Activated CD8-positive, alpha-beta memory T cell treated with anti-CD3 and anti-CD28 coated beads for 24 hours (primary cell): Measurements from ENCODE around the gene MOB3C.
"Not testable (repeated sequence)": the region's sequence is repeated elsewhere in the genome, so short reads cannot be mapped to it uniquely, and the experiment has no call there.

Experiments used
- DNase-seq: peaks from one replicate; pipeline ENCODE4 v3.0.0-alpha.2; 2020

The MOB3C gene

GRCh38 chr1:46616277-46617107 lies at the start of gene MOB3C:
TSS of gene MOB3C (minus strand) at chr1:46616811. CDS start at chr1:46613321, 3,490 bp downstream.
- DNase-seq, result peak; percentile 84

GRCh38 chr1:46665983-46666382 lies 49.4 kb upstream of the MOB3C start:
- no peak for DNase-seq

- DNase-seq, result not testable (repeated sequence)
Observed at GRCh38 chr1:46662919-46663318, 46.3 kb upstream of the MOB3C start.

DNA sequence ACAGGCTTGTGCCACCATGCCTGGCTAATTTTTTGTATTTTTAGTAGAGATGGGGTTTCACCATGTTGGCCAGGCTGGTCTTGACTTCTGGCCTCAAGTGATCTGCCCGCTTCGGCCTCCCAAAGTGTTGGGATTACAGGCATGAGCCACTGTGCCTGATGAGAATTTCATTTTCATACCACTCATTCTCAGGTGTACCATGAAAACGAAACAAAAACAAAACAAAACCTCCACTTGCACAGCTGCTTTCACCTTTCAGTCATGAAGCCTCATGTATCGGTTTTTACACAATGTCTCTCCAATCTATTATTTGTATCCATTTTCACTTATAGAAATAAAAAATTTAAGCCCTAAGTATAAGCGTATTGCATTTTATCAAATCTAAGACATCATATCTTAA lies 43.5 kb upstream of the MOB3C start:
- DNase-seq, result not testable (repeated sequence)

DNA sequence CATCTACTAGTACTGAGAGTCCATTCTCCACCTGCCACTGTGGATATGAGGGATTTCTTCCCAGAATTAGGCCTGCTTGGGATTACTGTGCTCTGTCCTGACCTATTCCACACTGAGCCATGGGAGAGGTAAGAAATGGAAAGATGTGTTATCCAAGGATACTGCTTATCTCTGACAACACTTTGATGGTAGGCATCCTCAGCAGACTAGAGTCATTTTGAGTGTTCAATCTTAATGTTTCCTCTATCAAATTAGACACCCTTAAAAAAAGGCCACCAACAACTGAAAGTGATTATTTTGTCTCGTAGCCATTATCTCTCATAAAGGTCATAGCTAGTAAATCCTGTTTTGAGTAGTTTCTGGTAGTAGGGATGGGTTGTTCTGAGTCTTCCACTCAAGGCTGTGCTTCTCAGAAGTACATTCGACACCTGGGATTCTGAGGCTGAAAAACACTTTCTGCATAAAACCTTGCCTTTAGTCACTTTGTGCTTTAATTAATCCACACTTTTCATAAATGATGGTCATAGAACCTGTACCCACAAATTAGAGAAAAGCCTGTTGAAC lies 42.8 kb upstream of the MOB3C start:
- no peak for DNase-seq

DNA sequence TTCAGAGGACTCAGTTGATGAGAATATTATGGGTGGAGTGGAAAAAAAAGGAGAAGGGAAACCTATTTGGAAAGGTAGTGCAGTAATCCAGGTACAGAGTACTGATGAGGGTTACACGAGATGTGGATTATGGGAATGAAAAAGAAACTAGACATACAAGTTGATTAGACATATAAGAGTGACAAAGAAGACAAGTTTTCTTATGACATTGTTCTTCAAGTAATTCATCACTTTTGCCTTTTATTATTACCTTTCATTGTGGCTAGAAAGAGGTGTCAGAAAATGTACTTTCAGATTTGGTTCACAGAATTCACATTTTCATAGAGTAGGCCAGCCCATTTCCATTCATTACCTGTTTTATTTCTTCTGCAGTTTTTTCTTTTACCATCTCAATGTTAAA lies 41.2 kb upstream of the MOB3C start:
- DNase-seq, result no peak

DNA sequence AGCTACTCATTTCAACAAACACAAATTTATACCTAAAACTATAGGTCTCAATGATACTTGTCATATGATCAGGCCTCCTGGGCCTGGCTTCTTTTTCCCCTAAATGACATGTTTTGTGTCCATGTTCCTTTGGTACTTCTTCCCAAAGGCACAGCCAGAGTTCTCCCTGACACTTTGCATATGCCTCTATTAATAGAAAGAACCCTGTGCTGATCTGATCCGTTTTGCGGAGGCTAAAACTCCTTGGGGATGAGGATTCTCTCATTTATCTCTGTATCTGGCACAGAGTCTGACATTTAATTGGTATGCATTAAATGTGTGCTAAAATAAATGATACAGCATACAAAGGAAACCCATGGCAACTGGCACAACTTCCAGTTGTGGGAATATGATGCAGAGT lies 40.0 kb upstream of the MOB3C start:
- no peak for DNase-seq

DNA sequence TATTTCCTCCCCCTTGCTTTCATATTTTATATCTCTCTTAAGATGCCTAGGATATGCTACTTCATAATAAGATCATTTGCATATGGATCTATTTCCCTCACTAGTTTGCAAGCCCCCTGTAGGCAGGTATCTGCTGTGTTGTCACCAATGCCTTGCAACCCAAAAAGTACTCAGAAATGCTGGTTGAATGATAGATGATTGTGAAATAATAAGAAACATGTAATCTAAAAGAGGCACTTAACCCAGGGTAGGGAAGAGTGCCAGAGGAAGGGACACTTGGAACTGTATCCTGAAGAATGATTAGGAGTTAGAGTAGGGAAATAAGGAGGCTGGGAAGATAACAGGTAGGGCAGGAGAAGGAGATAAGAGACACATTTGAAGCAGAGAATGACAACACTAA lies 39.2 kb upstream of the MOB3C start:
- DNase-seq, result no peak

DNA sequence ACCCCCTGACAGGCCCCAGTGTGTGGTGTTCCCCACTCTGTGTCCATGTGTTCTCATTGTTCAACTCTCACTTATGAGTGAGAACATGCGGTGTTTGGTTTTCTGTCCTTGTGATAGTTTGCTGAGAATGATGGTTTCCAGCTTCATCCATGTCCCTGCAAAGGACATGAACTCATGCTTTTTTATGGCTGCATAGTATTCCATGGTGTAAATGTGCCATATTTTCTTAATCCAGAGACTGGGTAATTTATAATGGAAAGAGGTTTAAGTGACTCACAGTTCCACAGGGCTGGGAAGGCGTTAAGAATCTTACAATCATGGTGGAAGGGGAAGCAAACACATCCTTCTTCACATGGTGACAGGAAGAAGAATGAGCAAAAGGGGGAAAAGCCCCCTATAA lies 38.1 kb upstream of the MOB3C start:
- not testable (repeated sequence) for DNase-seq

DNA sequence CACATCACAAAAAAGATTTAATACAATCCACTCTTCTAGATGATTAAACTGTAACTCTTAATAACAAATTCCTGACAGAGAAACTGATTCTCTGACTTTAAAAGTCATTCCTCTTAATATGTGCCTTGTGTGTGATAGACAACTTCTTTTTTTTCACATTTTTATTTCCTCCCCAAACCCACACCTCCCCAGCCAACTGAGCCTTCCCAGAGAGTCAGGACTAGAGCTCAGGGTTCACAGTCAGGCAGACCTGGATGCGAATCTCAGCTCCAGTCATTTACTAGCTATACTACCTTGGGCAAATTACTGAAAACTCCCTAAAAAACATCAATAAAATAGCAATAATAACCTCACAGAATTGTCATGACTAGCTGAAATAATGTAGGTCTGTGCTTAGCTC lies 37.4 kb upstream of the MOB3C start:
- DNase-seq, result no peak

GRCh38 chr1:46653405-46653958 lies 36.9 kb upstream of the MOB3C start:
- no peak for DNase-seq

GRCh38 chr1:46652321-46653100 lies 35.9 kb upstream of the MOB3C start:
- no peak for DNase-seq

- not testable (repeated sequence) for DNase-seq
Observed at GRCh38 chr1:46651152-46651551, 34.5 kb upstream of the MOB3C start.

- no peak for DNase-seq
Observed at GRCh38 chr1:46650491-46650890, 33.9 kb upstream of the MOB3C start.

DNA sequence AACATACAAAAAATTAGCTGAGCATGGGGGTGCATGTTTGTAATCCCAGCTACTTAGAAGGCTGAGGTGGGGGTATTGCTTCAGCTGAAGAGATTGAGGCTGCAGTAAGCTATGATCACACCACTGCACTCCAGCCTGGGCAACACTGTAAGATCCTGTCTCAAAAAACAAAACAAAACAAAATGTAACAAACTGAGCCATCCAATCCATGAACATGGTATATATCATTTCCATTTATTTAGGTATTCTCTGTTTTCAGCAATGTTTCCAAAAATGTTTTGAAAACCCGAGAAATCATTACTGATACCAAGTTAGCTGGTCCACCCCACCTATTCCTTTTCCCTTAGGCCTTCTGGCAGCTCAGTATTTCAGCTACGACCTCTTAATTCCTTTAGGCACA lies 33.2 kb upstream of the MOB3C start:
- DNase-seq, result no peak

DNA sequence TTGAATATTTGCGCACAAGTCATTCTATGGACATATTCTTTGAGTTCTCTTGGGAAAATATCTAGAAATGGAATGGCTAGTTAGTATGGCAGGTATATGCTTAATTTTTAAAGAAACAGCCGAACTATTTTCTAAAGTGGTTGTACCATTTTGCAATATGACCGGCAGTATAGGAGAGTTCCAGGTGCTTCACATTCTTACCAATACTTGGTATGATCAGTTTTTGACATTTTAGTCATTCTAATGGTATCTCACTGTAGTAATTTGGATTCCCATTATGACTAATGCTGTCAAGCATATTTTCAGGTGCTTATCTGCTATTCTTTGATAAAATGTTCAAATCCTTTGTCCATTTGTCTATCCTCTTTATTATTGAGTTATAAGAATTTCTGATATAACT lies 31.0 kb upstream of the MOB3C start:
- no peak for DNase-seq

DNA sequence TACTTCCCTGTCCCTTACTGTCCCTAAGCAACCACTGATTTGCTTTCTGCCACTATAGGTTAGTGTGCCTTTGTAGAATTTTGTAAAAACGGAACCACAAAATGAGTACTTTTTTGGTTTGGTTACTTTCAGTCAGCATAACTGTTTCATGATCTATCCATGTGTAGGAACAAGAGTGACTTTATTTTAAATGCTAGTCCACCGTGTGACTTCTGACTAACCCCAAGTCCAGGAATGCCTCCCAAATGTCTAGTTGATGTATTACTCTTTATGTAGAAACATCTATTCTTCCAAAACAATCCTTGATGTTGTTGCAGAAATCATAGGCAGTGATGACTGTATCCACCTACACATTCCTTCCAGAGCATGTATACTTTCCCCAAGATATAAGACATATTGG lies 30.2 kb upstream of the MOB3C start:
- DNase-seq, result no peak

DNA sequence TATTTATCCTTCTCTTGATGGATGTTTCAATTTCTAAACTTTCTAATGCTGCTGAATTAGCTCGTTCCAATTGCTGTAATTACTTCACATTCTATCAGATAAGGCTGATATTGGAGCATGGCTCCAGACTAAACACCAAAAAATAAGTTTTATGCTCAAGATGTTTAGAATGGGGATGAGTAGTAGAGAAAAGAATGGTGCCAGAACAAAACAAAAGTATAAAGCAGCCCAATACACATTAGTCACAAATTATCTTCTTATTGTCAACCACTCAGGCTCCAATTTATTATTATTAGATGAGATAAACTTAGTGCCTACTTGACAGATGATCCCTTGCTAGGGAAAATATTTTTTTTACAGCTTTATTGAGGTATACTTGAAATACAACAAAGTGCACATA lies 29.7 kb upstream of the MOB3C start:
- no peak for DNase-seq

DNA sequence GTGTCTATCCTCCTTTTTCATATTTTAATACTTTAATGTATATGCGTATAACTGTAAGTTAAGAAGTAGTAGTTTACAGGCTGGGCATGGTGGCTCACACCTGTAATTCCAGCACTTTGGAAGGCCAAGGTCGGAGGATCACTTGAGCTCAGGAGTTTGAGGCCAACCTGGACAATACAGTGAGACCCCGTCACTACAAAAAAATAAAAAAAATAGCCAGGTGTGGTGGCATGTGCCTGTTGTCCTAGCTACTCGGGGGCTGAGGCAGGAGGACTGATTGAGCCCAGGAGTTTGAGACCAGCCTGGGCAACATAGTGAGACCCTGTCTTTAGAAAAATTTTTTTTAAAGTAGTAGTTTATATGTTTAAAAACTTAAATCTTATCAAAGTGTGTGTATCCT lies 29.2 kb upstream of the MOB3C start:
- DNase-seq, result no peak

- no peak for DNase-seq
Observed at GRCh38 chr1:46643368-46643775, 26.8 kb upstream of the MOB3C start.

GRCh38 chr1:46642115-46642680 lies 25.6 kb upstream of the MOB3C start:
- DNase-seq, result no peak

GRCh38 chr1:46639547-46639946 lies 22.9 kb upstream of the MOB3C start:
- DNase-seq, result no peak

DNA sequence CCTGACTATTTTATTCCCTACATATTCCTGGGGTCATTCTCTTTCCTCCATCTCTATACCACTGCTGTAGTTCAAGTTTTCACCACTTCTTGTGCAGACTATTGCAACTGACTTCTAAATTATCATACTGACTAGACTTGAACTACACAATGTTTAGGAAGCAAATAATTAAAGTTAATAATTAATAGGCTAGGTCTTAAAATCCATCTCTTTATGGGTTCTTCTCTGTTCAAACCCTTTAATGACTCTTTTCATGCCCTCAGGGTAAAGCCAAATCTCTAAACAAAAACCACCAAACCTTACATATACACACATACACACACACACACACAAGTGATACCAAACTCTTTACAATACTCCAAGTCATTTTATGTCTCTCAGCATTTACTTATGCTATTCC lies 22.3 kb upstream of the MOB3C start:
- no peak for DNase-seq
